Esophagus mucosa (tissue), 1 donor: Measurements from ENCODE around the gene C20orf202. TPM values are rescaled to one million over a fixed set of nuclear protein-coding genes. Genes with fewer than 3 reads are reported as not detected.

Experiments
- ATAC-seq: fragments of 200-7000 bp; cut with Tn5 transposase; one replicate; pipeline ENCODE4 v1.9.1; 2020
- total RNA-seq: library from RNA; stranded (reverse); gene quantifications from one replicate; pipeline ENCODE4 v1.2.4, GENCODE V29; 2023
- donor health status: DM: yes; HTN: yes; CAD: no.

C20orf202 gene
- total RNA-seq, 1 donor from 2014 or later, result 0.24 TPM

- ATAC-seq, result peak; percentile 12
Measured at GRCh38 chr20:1184638-1185315, 18.5 kb upstream of the C20orf202 start, which contains the start of gene TMEM74B. TMEM74B (minus strand) TSS chr20:1184981; CDS start chr20:1183801, 1,180 bp downstream.

- ATAC-seq, result peak; percentile 17
Measured at GRCh38 chr20:1185316-1185741, 17.9 kb upstream of the C20orf202 start.

- ATAC-seq, result peak; percentile 34
Measured at GRCh38 chr20:1185790-1186334, 17.4 kb upstream of the C20orf202 start.

GRCh38 chr20:1186367-1186991 is 16.8 kb upstream of the C20orf202 start:
- ATAC-seq, result no peak

GRCh38 chr20:1187605-1188171 is 15.6 kb upstream of the C20orf202 start:
- no peak for ATAC-seq

GRCh38 chr20:1188347-1188746 is 14.9 kb upstream of the C20orf202 start:
- ATAC-seq, result no peak

- ATAC-seq, result no peak
Measured at GRCh38 chr20:1189827-1190226, 13.4 kb upstream of the C20orf202 start.

GRCh38 chr20:1190847-1191246 is 12.4 kb upstream of the C20orf202 start:
- no peak for ATAC-seq

- ATAC-seq, result no peak
Measured at GRCh38 chr20:1191299-1191698, 12.0 kb upstream of the C20orf202 start.

- no peak for ATAC-seq
Measured at GRCh38 chr20:1195226-1195625, 8.0 kb upstream of the C20orf202 start.

- no peak for ATAC-seq
Measured at GRCh38 chr20:1196634-1197033, 6.6 kb upstream of the C20orf202 start.

GRCh38 chr20:1197801-1198200 is 5.5 kb upstream of the C20orf202 start:
- no peak for ATAC-seq

- ATAC-seq, result no peak
Measured at GRCh38 chr20:1198751-1199150, 4.5 kb upstream of the C20orf202 start.

- ATAC-seq, result no peak
Measured at GRCh38 chr20:1199212-1199873, 3.9 kb upstream of the C20orf202 start.

GRCh38 chr20:1199964-1200363 is 3.3 kb upstream of the C20orf202 start:
- ATAC-seq, result no peak

GRCh38 chr20:1203630-1204029 is 376 bp downstream of the C20orf202 start:
- ATAC-seq, result peak; percentile 88

GRCh38 chr20:1204113-1204512 is 859 bp downstream of the C20orf202 start:
- peak; percentile 84 for ATAC-seq

GRCh38 chr20:1204576-1204975 is 1.3 kb downstream of the C20orf202 start:
- no peak for ATAC-seq

GRCh38 chr20:1205802-1206201 is 2.5 kb downstream of the C20orf202 start:
- ATAC-seq, result no peak

- no peak for ATAC-seq
Measured at GRCh38 chr20:1206366-1207148, 3.3 kb downstream of the C20orf202 start.

- no peak for ATAC-seq
Measured at GRCh38 chr20:1207293-1207878, 4.1 kb downstream of the C20orf202 start.
